ENCODE measurements around the gene COTL1. TPM values are rescaled to one million over a fixed set of nuclear protein-coding genes. Genes with fewer than 3 reads are reported as not detected.
"Not testable (repeated sequence)": the region's sequence is repeated elsewhere in the genome, so short reads cannot be mapped to it uniquely, and the experiment has no call there.

The COTL1 gene
- total and polyA plus RNA-seq, 11 donors: 5.2 to 120 (median 11.0) TPM

- intact Hi-C loops (cut with DNase I): loop anchor here in 1 of 10 donors (10.0 kb wide), 1 partner anchor 437 kb away; no protein-coding TSS in a partner anchor
- no peaks in the 10 kb centered on the region for H3K36me3 ChIP-seq
- no peaks in the 10 kb centered on the region for H3K27me3 ChIP-seq
- H3K27ac ChIP-seq: peak overlapping the region; percentile 45 to 85 (median 73)
- peak in 1 of 4 donors; percentile 14 for ATAC-seq
- peak in 1 of 5 donors; percentile 46 for DNase-seq
- H3K4me3 ChIP-seq: peak overlapping the region in 7 of 12 donors; percentile 2 to 36 (median 28)
- H3K9me3 ChIP-seq: peaks cover 0 to 7% (median 0%) of the 10 kb centered on the region in 12 donors
- no peak for TF ChIP-seq POLR2A (IDR thresholded peaks at IDR 0.05)
- no peak for TF ChIP-seq CTCF (IDR thresholded peaks at IDR 0.05)
- H3K4me1 ChIP-seq: peaks cover 9 to 44% (median 31%) of the 10 kb centered on the region in 12 donors
- 59 to 61% (median 61%) methylated on average over 9 to 11 of the region's 11 CpGs for WGBS, 4 donors
Observed at GRCh38 chr16:84527532-84528269, 90.2 kb downstream of the COTL1 start.

- intact Hi-C loops (cut with DNase I): loop anchor here in 1 of 10 donors (10.0 kb wide), 1 partner anchor 438 kb away; no protein-coding TSS in a partner anchor
- Histone ChIP-seq H3K9me3 (peaks cover 0 to 7% (median 0%) of the 10 kb centered on the region in 12 donors), H3K4me1 (peaks cover 8 to 37% (median 23%) of the 10 kb centered on the region in 12 donors), H3K27me3 (no peaks in the 10 kb centered on the region), H3K36me3 (no peaks in the 10 kb centered on the region), H3K27ac (peak overlapping the region; percentile 45 to 85 (median 73)), H3K4me3 (peak overlapping the region in 8 of 12 donors; percentile 2 to 36 (median 28))
- 34 to 44% (median 37%) methylated on average over 28 to 29 of the region's 29 CpGs for WGBS, 4 donors
- DNase-seq (peak in 3 of 5 donors; percentile 40 to 62 (median 41)), ATAC-seq (peak; percentile 21 to 68 (median 52))
- TF ChIP-seq CTCF (IDR thresholded peaks at IDR 0.05) (no peak), POLR2A (IDR thresholded peaks at IDR 0.05) (peak in 1 of 2 donors; percentile 18)
Observed at GRCh38 chr16:84526794-84527531, 90.9 kb downstream of the COTL1 start.

GRCh38 chr16:84524941-84525581, 92.8 kb downstream of the COTL1 start:
- peak in 1 of 5 donors; percentile 44 for DNase-seq
- 78 to 91% (median 83%) methylated on average over 18 to 21 of the region's 21 CpGs for WGBS, 4 donors
- H3K9me3 ChIP-seq, H3K27ac ChIP-seq, H3K4me3 ChIP-seq, H3K27me3 ChIP-seq, ATAC-seq, H3K36me3 ChIP-seq: not testable (repeated sequence)
- intact Hi-C loops (cut with DNase I): loop anchor here in 1 of 10 donors (10.0 kb wide), 1 partner anchor 440 kb away; no protein-coding TSS in a partner anchor
- peaks cover 5 to 27% (median 19%) of the 10 kb centered on the region in 12 donors for H3K4me1 ChIP-seq

GRCh38 chr16:84524346-84524920, 93.4 kb downstream of the COTL1 start:
- ATAC-seq (no peak), DNase-seq (peak in 1 of 5 donors; percentile 47)
- H3K27ac ChIP-seq: no peak overlapping the region
- TF ChIP-seq POLR2A (IDR thresholded peaks at IDR 0.05): no peak
- TF ChIP-seq CTCF (IDR thresholded peaks at IDR 0.05): no peak
- intact Hi-C loops (cut with DNase I): loop anchor here in 1 of 10 donors (10.0 kb wide), 1 partner anchor 440 kb away; no protein-coding TSS in a partner anchor
- peaks cover 5 to 27% (median 19%) of the 10 kb centered on the region in 12 donors for H3K4me1 ChIP-seq
- H3K36me3 ChIP-seq: no peaks in the 10 kb centered on the region
- H3K27me3 ChIP-seq: no peaks in the 10 kb centered on the region
- no peak overlapping the region for H3K4me3 ChIP-seq
- H3K9me3 ChIP-seq: peaks cover 0 to 1% (median 0%) of the 10 kb centered on the region in 12 donors
- WGBS, 4 donors: 85 to 93% (median 92%) methylated on average over 14 of the region's 14 CpGs

Data from heart left ventricle (tissue), 16 donors.